ENCODE measurements around the gene WDR20.

The WDR20 gene

GRCh38 chr14:102203382-102203781, 63.7 kb downstream of the WDR20 start:
- intact Hi-C loops (cut with micrococcal nuclease), result no loop called here
- H3K9me3 Mint-ChIP-seq, result no peaks in the 10 kb centered on the region
- no peak overlapping the region for H3K27ac Mint-ChIP-seq
- peaks cover 6% of the 10 kb centered on the region for H3K4me1 Mint-ChIP-seq (ENCODE audit: low read depth)
- no peaks in the 10 kb centered on the region for H3K27me3 Mint-ChIP-seq
- H3K36me3 Mint-ChIP-seq (ENCODE audit: low read depth), result peaks cover 92% of the 10 kb centered on the region
- H3K4me3 Mint-ChIP-seq, result no peak overlapping the region

GRCh38 chr14:102205560-102205959, 65.9 kb downstream of the WDR20 start:
- no peaks in the 10 kb centered on the region for H3K27me3 Mint-ChIP-seq
- no peak overlapping the region for H3K4me3 Mint-ChIP-seq
- H3K4me1 Mint-ChIP-seq (ENCODE audit: low read depth), result peaks cover 6% of the 10 kb centered on the region
- no peak overlapping the region for H3K27ac Mint-ChIP-seq
- H3K36me3 Mint-ChIP-seq (ENCODE audit: low read depth), result peaks cover 87% of the 10 kb centered on the region
- H3K9me3 Mint-ChIP-seq, result no peaks in the 10 kb centered on the region
- intact Hi-C loops (cut with micrococcal nuclease), result no loop called here

GRCh38 chr14:102206918-102207317, 67.2 kb downstream of the WDR20 start:
- Mint-ChIP-seq H3K27me3 (no peaks in the 10 kb centered on the region), H3K27ac (no peak overlapping the region), H3K4me3 (no peak overlapping the region), H3K9me3 (no peaks in the 10 kb centered on the region), H3K4me1 (ENCODE audit: low read depth) (peaks cover 3% of the 10 kb centered on the region), H3K36me3 (ENCODE audit: low read depth) (peaks cover 87% of the 10 kb centered on the region)
- intact Hi-C loops (cut with micrococcal nuclease), result no loop called here

GRCh38 chr14:102207831-102208365, 68.2 kb downstream of the WDR20 start:
- H3K36me3 Mint-ChIP-seq (ENCODE audit: low read depth), result peaks cover 90% of the 10 kb centered on the region
- no peaks in the 10 kb centered on the region for H3K4me1 Mint-ChIP-seq (ENCODE audit: low read depth)
- no peak overlapping the region for H3K4me3 Mint-ChIP-seq
- no peak overlapping the region for H3K27ac Mint-ChIP-seq
- intact Hi-C loops (cut with micrococcal nuclease), result no loop called here
- no peaks in the 10 kb centered on the region for H3K9me3 Mint-ChIP-seq
- H3K27me3 Mint-ChIP-seq, result no peaks in the 10 kb centered on the region

- Mint-ChIP-seq H3K27me3 (no peaks in the 10 kb centered on the region), H3K27ac (no peak overlapping the region), H3K4me1 (ENCODE audit: low read depth) (no peaks in the 10 kb centered on the region), H3K4me3 (no peak overlapping the region), H3K9me3 (no peaks in the 10 kb centered on the region), H3K36me3 (ENCODE audit: low read depth) (peaks cover 90% of the 10 kb centered on the region)
- intact Hi-C loops (cut with micrococcal nuclease), result no loop called here
Observed at GRCh38 chr14:102208741-102209140, 69.0 kb downstream of the WDR20 start.

GRCh38 chr14:102209224-102209966, 69.7 kb downstream of the WDR20 start:
- Mint-ChIP-seq H3K9me3 (no peaks in the 10 kb centered on the region), H3K4me3 (no peak overlapping the region), H3K4me1 (ENCODE audit: low read depth) (no peaks in the 10 kb centered on the region), H3K27me3 (no peaks in the 10 kb centered on the region), H3K27ac (no peak overlapping the region), H3K36me3 (ENCODE audit: low read depth) (peaks cover 88% of the 10 kb centered on the region)
- intact Hi-C loops (cut with micrococcal nuclease), result no loop called here

- intact Hi-C loops (cut with micrococcal nuclease), result no loop called here
- H3K27me3 Mint-ChIP-seq, result no peaks in the 10 kb centered on the region
Observed at GRCh38 chr14:102210421-102211042, 70.8 kb downstream of the WDR20 start.

GRCh38 chr14:102211240-102211639, 71.5 kb downstream of the WDR20 start:
- no peak overlapping the region for H3K27ac Mint-ChIP-seq
- no peaks in the 10 kb centered on the region for H3K27me3 Mint-ChIP-seq
- intact Hi-C loops (cut with micrococcal nuclease), result no loop called here
- peaks cover 5% of the 10 kb centered on the region for H3K4me1 Mint-ChIP-seq (ENCODE audit: low read depth)
- no peak overlapping the region for H3K4me3 Mint-ChIP-seq
- peaks cover 78% of the 10 kb centered on the region for H3K36me3 Mint-ChIP-seq (ENCODE audit: low read depth)
- no peaks in the 10 kb centered on the region for H3K9me3 Mint-ChIP-seq

More at GRCh38 chr14:102210421-102211042, 70.8 kb downstream of the WDR20 start:
- Mint-ChIP-seq H3K9me3 (no peaks in the 10 kb centered on the region), H3K4me3 (no peak overlapping the region), H3K4me1 (ENCODE audit: low read depth) (no peaks in the 10 kb centered on the region), H3K36me3 (ENCODE audit: low read depth) (peaks cover 79% of the 10 kb centered on the region), H3K27ac (no peak overlapping the region)

- Mint-ChIP-seq H3K4me1 (ENCODE audit: low read depth) (peaks cover 5% of the 10 kb centered on the region), H3K27me3 (no peaks in the 10 kb centered on the region), H3K27ac (no peak overlapping the region), H3K4me3 (no peak overlapping the region), H3K36me3 (ENCODE audit: low read depth) (peaks cover 73% of the 10 kb centered on the region), H3K9me3 (no peaks in the 10 kb centered on the region)
- intact Hi-C loops (cut with micrococcal nuclease), result no loop called here
Observed at GRCh38 chr14:102212356-102212755, 72.7 kb downstream of the WDR20 start.

- H3K27ac Mint-ChIP-seq, result no peak overlapping the region
- intact Hi-C loops (cut with micrococcal nuclease), result no loop called here
- H3K27me3 Mint-ChIP-seq, result no peaks in the 10 kb centered on the region
- H3K9me3 Mint-ChIP-seq, result no peaks in the 10 kb centered on the region
- H3K36me3 Mint-ChIP-seq (ENCODE audit: low read depth), result peaks cover 73% of the 10 kb centered on the region
- peaks cover 5% of the 10 kb centered on the region for H3K4me1 Mint-ChIP-seq (ENCODE audit: low read depth)
- H3K4me3 Mint-ChIP-seq, result no peak overlapping the region
Observed at GRCh38 chr14:102212845-102213244, 73.1 kb downstream of the WDR20 start.

- Mint-ChIP-seq H3K27ac (no peak overlapping the region), H3K4me1 (ENCODE audit: low read depth) (peaks cover 5% of the 10 kb centered on the region), H3K9me3 (no peaks in the 10 kb centered on the region), H3K36me3 (ENCODE audit: low read depth) (peaks cover 71% of the 10 kb centered on the region), H3K4me3 (no peak overlapping the region), H3K27me3 (no peaks in the 10 kb centered on the region)
- intact Hi-C loops (cut with micrococcal nuclease), result no loop called here
Observed at GRCh38 chr14:102213470-102213869, 73.8 kb downstream of the WDR20 start.

GRCh38 chr14:102213984-102214658, 74.4 kb downstream of the WDR20 start:
- Mint-ChIP-seq H3K4me1 (ENCODE audit: low read depth) (peaks cover 5% of the 10 kb centered on the region), H3K4me3 (no peak overlapping the region), H3K36me3 (ENCODE audit: low read depth) (peaks cover 69% of the 10 kb centered on the region), H3K27ac (no peak overlapping the region), H3K9me3 (no peaks in the 10 kb centered on the region), H3K27me3 (no peaks in the 10 kb centered on the region)
- intact Hi-C loops (cut with micrococcal nuclease), result no loop called here

- intact Hi-C loops (cut with micrococcal nuclease), result no loop called here
- no peak overlapping the region for H3K4me3 Mint-ChIP-seq
- no peak overlapping the region for H3K27ac Mint-ChIP-seq
- no peaks in the 10 kb centered on the region for H3K9me3 Mint-ChIP-seq
- H3K4me1 Mint-ChIP-seq (ENCODE audit: low read depth), result peaks cover 5% of the 10 kb centered on the region
- H3K27me3 Mint-ChIP-seq, result no peaks in the 10 kb centered on the region
- peaks cover 70% of the 10 kb centered on the region for H3K36me3 Mint-ChIP-seq (ENCODE audit: low read depth)
Observed at GRCh38 chr14:102215071-102215470, 75.4 kb downstream of the WDR20 start.

- Mint-ChIP-seq H3K9me3 (no peaks in the 10 kb centered on the region), H3K4me1 (ENCODE audit: low read depth) (peaks cover 5% of the 10 kb centered on the region), H3K4me3 (no peak overlapping the region), H3K27me3 (no peaks in the 10 kb centered on the region), H3K27ac (no peak overlapping the region), H3K36me3 (ENCODE audit: low read depth) (peaks cover 69% of the 10 kb centered on the region)
- intact Hi-C loops (cut with micrococcal nuclease), result no loop called here
Observed at GRCh38 chr14:102215576-102216250, 76.0 kb downstream of the WDR20 start.

Measured in dendritic cell treated with granulocyte-macrophage colony-stimulating factor and Interleukin-4, amounts not matched to agents 40 ng/mL and 50 ng/mL, for 4 days (primary cell).